GM12891 (cell line): Measurements from ENCODE around the gene PCCA.

Source experiments
- POLR2A ChIP-seq: IDR thresholded peaks from 2 replicates; pipeline ENCODE4 v1.6.1; 2011; ENCODE audit warnings: low read depth, low read length, control low read depth
- POLR2AphosphoS5 ChIP-seq: IDR thresholded peaks from 2 replicates; pipeline ENCODE4 v1.6.1; 2011; ENCODE audit warnings: low read depth, low read length, control low read depth
- TAF1 ChIP-seq: IDR thresholded peaks from 2 replicates; pipeline ENCODE4 v1.6.1; 2011; ENCODE audit warnings: low read depth, low read length, control low read depth

GRCh38 chr13:100432611-100433010 is 343.7 kb downstream of the PCCA start:
- no peak for TF ChIP-seq POLR2AphosphoS5
- TF ChIP-seq POLR2A: no peak
- no peak for TF ChIP-seq TAF1
